Measurements from ENCODE around the gene TBC1D9.

DNA sequence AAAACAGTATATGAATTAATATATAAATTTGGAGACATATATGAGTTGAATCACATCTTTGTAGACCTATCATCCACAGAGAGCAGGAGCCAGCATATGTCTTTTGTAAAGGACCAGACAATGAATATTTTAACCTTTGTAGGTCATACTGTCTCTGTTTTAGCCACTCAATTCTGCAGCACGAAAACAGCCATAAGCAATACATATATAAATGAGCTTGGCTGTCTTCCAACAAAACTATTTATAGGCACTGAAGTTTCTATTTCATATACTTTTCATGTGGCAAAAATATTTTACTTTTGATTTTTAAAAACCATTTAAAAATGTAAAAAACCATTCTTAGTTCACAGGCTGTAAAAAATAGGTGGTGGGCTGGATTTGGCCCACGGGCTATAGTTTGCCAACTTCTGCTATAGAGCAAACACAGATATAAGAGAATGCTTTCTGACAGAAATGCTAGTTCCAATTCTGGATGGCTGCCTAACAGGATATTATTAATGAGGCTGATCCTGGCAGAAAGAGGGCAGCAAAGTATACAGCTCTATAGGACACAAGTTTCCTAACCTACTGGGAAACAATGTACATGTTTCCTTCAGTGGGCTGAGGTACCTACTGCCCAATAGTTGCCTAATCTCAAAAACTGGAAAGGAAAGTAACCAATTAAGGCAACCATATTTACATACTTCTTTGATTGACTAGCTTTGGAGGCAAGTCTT lies 129.4 kb downstream of the TBC1D9 start:
- TF ChIP-seq, protein P1, sequence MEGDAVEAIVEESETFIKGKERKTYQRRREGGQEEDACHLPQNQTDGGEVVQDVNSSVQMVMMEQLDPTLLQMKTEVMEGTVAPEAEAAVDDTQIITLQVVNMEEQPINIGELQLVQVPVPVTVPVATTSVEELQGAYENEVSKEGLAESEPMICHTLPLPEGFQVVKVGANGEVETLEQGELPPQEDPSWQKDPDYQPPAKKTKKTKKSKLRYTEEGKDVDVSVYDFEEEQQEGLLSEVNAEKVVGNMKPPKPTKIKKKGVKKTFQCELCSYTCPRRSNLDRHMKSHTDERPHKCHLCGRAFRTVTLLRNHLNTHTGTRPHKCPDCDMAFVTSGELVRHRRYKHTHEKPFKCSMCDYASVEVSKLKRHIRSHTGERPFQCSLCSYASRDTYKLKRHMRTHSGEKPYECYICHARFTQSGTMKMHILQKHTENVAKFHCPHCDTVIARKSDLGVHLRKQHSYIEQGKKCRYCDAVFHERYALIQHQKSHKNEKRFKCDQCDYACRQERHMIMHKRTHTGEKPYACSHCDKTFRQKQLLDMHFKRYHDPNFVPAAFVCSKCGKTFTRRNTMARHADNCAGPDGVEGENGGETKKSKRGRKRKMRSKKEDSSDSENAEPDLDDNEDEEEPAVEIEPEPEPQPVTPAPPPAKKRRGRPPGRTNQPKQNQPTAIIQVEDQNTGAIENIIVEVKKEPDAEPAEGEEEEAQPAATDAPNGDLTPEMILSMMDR (IDR thresholded peaks at IDR 0.05; ENCODE audit: insufficient read depth, low read length, poor library complexity, severe bottlenecking) = no peak
- TF ChIP-seq EZH2phosphoT487 (conservative IDR thresholded peaks at IDR 0.05; ENCODE audit: low read length) = no peak

Measured in SU-DHL-6 (cell line).